Measurements from ENCODE around the gene CAMK2D.

The CAMK2D gene

DNA sequence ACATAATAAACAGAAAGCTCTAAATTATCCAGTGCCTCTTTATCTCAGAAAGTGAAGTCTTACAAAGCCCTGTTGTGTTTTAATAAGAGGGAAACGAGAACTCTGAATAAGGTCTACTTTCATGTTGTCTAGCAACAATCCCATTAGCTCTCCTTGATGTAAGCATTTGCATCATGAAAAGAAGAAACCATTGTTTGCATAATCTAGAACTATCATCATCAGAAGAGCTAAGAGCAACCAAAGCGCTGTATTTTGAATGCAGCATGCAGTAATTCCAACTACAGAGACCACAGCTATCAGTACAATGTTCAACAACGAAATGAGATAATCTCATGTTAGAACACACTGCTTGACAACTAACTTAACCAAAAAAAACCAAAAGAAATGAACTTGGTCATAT is 257.1 kb downstream of the CAMK2D start:
- H3K4me3 ChIP-seq (ENCODE audit: low read depth in 1 of 2, low read length in 2 of 2) = no peak overlapping the region
- H3K27ac ChIP-seq (ENCODE audit: low read depth, low read length) = no peak overlapping the region
- H3K9ac ChIP-seq (ENCODE audit: low read depth in 1 of 2, low read length in 2 of 2) = no peak overlapping the region
- no peaks in the 10 kb centered on the region for H3K9me3 ChIP-seq (ENCODE audit: control insufficient read depth in 1 of 2, low read length in 2 of 2)
- H3K4me1 ChIP-seq (ENCODE audit: control insufficient read depth in 1 of 2, insufficient read depth in 2 of 2, low read length in 2 of 2) = no peaks in the 10 kb centered on the region
- H3K27me3 ChIP-seq (ENCODE audit: control insufficient read depth in 1 of 2, insufficient read depth in 2 of 2, low read length in 2 of 2) = no peaks in the 10 kb centered on the region
- peaks cover 5 to 9% of the 10 kb centered on the region in 2 donors for H3K36me3 ChIP-seq (ENCODE audit: control insufficient read depth in 1 of 2, insufficient read depth in 2 of 2, low read length in 2 of 2)

DNA sequence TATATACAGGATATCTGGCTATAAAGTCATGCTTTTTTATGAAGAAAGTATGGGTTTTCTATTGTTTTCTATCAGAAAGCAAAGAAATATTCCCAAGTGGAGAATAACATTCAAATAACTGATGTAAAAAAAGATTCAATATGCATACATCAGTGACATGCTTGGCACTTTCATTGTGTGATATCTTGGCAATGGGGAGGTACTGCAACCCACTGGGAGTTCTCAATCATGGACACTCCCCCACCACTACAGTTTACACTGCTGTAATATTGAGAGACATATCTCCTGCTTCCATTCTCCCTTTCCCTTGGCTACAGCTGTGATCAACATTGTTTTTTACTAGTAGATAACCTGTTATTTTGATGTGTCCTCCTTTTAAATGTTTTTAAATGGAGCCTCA is 257.8 kb downstream of the CAMK2D start:
- Histone ChIP-seq H3K27me3 (ENCODE audit: control insufficient read depth in 1 of 2, insufficient read depth in 2 of 2, low read length in 2 of 2) (no peaks in the 10 kb centered on the region), H3K4me3 (ENCODE audit: low read depth in 1 of 2, low read length in 2 of 2) (no peak overlapping the region), H3K36me3 (ENCODE audit: control insufficient read depth in 1 of 2, insufficient read depth in 2 of 2, low read length in 2 of 2) (peaks cover 5 to 9% of the 10 kb centered on the region in 2 donors), H3K27ac (ENCODE audit: low read depth, low read length) (no peak overlapping the region), H3K9me3 (ENCODE audit: control insufficient read depth in 1 of 2, low read length in 2 of 2) (no peaks in the 10 kb centered on the region), H3K9ac (ENCODE audit: low read depth in 1 of 2, low read length in 2 of 2) (no peak overlapping the region), H3K4me1 (ENCODE audit: control insufficient read depth in 1 of 2, insufficient read depth in 2 of 2, low read length in 2 of 2) (no peaks in the 10 kb centered on the region)

DNA sequence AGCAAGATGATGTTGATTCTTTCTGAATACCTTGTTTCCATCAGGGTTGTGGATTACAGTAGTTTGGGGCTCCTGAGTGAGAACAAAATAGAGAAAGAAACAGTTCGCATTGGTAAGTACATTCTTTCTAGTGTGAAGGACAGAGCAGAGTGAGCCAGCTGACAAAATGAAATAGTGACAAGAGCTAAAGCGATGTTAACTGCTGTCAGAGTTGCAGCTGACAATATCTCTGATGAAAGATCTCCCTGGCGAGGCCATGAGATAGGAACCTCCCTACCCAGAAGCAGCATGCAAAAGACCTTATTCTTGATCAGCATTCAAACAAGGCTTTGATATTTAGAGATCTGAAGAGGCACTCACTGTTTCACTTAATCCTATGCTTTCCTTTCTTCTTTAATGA is 258.6 kb downstream of the CAMK2D start:
- Histone ChIP-seq H3K4me3 (ENCODE audit: low read depth in 1 of 2, low read length in 2 of 2) (no peak overlapping the region), H3K9ac (ENCODE audit: low read depth in 1 of 2, low read length in 2 of 2) (no peak overlapping the region), H3K4me1 (ENCODE audit: control insufficient read depth in 1 of 2, insufficient read depth in 2 of 2, low read length in 2 of 2) (no peaks in the 10 kb centered on the region), H3K27ac (ENCODE audit: low read depth, low read length) (no peak overlapping the region), H3K27me3 (ENCODE audit: control insufficient read depth in 1 of 2, insufficient read depth in 2 of 2, low read length in 2 of 2) (no peaks in the 10 kb centered on the region), H3K9me3 (ENCODE audit: control insufficient read depth in 1 of 2, low read length in 2 of 2) (no peaks in the 10 kb centered on the region), H3K36me3 (ENCODE audit: control insufficient read depth in 1 of 2, insufficient read depth in 2 of 2, low read length in 2 of 2) (peaks cover 0 to 9% of the 10 kb centered on the region in 2 donors)

DNA sequence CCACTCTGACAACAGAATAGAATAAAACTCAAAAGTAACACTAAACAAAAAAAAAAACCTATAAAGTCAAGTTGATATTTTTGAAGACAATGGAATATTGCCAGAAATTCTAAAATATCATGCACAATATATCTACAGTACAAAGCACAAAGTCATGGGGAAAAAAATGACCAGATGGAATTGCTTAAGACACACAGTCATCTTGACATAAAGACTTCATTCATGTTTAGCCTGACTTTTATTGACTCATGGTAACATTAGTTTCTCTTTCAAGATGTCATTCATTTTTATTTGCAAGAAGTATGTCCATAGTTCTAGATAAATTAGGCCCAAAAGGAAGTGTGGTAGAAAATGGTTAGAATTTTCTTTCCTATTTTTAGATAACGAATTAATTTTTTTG is 259.1 kb downstream of the CAMK2D start:
- no peak overlapping the region for H3K4me3 ChIP-seq (ENCODE audit: low read depth in 1 of 2, low read length in 2 of 2)
- H3K9me3 ChIP-seq (ENCODE audit: control insufficient read depth in 1 of 2, low read length in 2 of 2) = no peaks in the 10 kb centered on the region
- no peak overlapping the region for H3K27ac ChIP-seq (ENCODE audit: low read depth, low read length)
- H3K36me3 ChIP-seq (ENCODE audit: control insufficient read depth in 1 of 2, insufficient read depth in 2 of 2, low read length in 2 of 2) = peaks cover 0 to 12% of the 10 kb centered on the region in 2 donors
- H3K9ac ChIP-seq (ENCODE audit: low read depth in 1 of 2, low read length in 2 of 2) = no peak overlapping the region
- H3K4me1 ChIP-seq (ENCODE audit: control insufficient read depth in 1 of 2, insufficient read depth in 2 of 2, low read length in 2 of 2) = no peaks in the 10 kb centered on the region
- no peaks in the 10 kb centered on the region for H3K27me3 ChIP-seq (ENCODE audit: control insufficient read depth in 1 of 2, insufficient read depth in 2 of 2, low read length in 2 of 2)

DNA sequence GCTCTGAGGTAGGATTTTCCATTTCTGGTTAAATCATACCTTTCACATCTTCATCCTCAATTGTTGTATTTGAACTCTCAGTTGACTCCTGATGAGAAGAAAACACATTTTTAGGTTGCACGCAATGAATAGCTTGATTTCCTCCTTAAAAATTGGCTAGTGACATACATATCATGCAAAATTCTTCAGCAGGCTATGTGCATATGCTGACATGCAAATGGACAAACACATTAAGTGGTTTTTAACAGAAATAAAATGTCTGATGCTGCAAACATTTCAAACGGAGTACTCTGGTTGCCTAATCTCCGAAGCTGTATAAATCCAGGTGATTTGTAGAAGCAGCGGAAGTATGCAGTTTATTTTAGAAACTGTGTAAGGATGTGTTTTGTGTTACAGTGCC is 261.1 kb downstream of the CAMK2D start:
- H3K9ac ChIP-seq (ENCODE audit: low read depth in 1 of 2, low read length in 2 of 2) = no peak overlapping the region
- no peaks in the 10 kb centered on the region for H3K4me1 ChIP-seq (ENCODE audit: control insufficient read depth in 1 of 2, insufficient read depth in 2 of 2, low read length in 2 of 2)
- no peaks in the 10 kb centered on the region for H3K9me3 ChIP-seq (ENCODE audit: control insufficient read depth in 1 of 2, low read length in 2 of 2)
- H3K36me3 ChIP-seq (ENCODE audit: control insufficient read depth in 1 of 2, insufficient read depth in 2 of 2, low read length in 2 of 2) = peaks cover 0 to 20% of the 10 kb centered on the region in 2 donors
- no peak overlapping the region for H3K27ac ChIP-seq (ENCODE audit: low read depth, low read length)
- no peaks in the 10 kb centered on the region for H3K27me3 ChIP-seq (ENCODE audit: control insufficient read depth in 1 of 2, insufficient read depth in 2 of 2, low read length in 2 of 2)
- no peak overlapping the region for H3K4me3 ChIP-seq (ENCODE audit: low read depth in 1 of 2, low read length in 2 of 2)

DNA sequence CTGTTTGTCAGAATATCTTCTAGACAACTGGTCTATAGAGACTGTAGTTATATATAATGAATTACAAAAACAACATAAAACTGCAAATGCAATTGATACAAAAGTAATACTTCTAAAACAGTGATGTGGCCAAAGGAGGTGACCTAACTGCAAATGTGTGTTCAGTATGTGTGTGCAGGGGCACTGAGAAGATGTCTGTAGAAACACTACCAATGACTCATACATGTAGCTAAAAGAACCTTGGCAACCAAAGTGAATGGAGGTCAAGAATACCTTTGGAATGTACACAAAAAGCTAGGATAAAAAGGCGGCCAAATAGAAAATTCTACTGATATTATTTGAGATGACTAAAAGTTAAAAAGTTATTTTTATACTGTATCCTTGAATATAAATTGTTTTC is 261.8 kb downstream of the CAMK2D start:
- Histone ChIP-seq H3K4me3 (ENCODE audit: low read depth in 1 of 2, low read length in 2 of 2) (no peak overlapping the region), H3K4me1 (ENCODE audit: control insufficient read depth in 1 of 2, insufficient read depth in 2 of 2, low read length in 2 of 2) (no peaks in the 10 kb centered on the region), H3K9ac (ENCODE audit: low read depth in 1 of 2, low read length in 2 of 2) (no peak overlapping the region), H3K27ac (ENCODE audit: low read depth, low read length) (no peak overlapping the region), H3K9me3 (ENCODE audit: control insufficient read depth in 1 of 2, low read length in 2 of 2) (no peaks in the 10 kb centered on the region), H3K36me3 (ENCODE audit: control insufficient read depth in 1 of 2, insufficient read depth in 2 of 2, low read length in 2 of 2) (peaks cover 0 to 19% of the 10 kb centered on the region in 2 donors), H3K27me3 (ENCODE audit: control insufficient read depth in 1 of 2, insufficient read depth in 2 of 2, low read length in 2 of 2) (no peaks in the 10 kb centered on the region)

DNA sequence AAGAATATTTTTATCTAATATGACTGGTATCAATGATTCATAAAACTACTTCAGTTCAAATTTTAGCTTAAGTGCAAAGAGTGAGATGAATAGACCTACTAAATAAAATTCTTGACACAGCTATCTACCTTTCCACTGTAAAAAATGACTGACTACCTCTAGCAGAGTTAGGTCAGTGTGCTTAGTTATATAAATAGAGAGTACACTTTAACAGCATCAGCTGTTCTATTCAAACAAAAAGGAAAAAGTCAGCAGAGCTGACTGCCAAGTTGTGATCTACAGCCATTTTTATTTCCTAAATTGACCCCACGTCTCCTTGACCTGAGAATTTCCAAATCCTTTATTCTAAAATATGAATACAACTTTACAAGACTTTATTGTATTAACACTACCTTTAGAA is 262.4 kb downstream of the CAMK2D start:
- H3K27ac ChIP-seq (ENCODE audit: low read depth, low read length) = no peak overlapping the region
- peaks cover 0 to 19% of the 10 kb centered on the region in 2 donors for H3K36me3 ChIP-seq (ENCODE audit: control insufficient read depth in 1 of 2, insufficient read depth in 2 of 2, low read length in 2 of 2)

DNA sequence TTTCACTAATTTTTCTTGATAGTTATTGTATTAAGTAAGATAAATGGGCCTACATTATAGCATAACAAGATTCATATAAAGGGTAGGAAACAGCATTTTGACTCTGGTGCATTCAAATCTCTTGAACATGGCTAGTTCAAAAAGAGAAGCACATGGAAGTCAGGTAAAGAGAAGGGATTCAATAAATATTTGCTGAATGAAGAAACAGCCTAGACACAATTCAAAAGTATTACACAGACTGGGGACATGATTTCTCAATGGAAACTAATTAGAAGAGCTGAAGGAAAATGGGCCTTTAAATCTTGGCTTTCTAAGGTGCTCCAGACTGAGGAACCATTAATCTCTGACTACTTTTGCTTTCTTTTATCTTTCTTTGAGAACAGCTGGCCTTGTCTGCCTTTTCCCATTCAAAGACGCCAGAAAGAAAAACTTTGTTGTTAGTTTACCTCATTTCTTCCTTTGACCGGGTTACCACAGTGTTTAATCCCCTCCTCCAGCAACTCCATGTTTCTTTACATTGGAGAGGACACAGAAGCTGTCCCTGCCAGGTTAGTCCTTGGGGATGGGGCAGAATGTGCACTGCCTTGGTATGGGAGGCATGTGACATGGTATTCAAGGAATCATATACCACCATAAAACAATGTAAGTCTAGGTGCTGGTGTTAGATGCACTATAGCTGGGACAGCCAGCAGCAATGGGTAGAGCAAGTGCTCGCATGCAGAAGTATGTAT is 264.2 kb downstream of the CAMK2D start:
- no peak overlapping the region for H3K4me3 ChIP-seq (ENCODE audit: low read depth in 1 of 2, low read length in 2 of 2)
- no peaks in the 10 kb centered on the region for H3K27me3 ChIP-seq (ENCODE audit: control insufficient read depth in 1 of 2, insufficient read depth in 2 of 2, low read length in 2 of 2)
- no peak overlapping the region for H3K9ac ChIP-seq (ENCODE audit: low read depth in 1 of 2, low read length in 2 of 2)
- H3K9me3 ChIP-seq (ENCODE audit: control insufficient read depth in 1 of 2, low read length in 2 of 2) = no peaks in the 10 kb centered on the region
- H3K27ac ChIP-seq (ENCODE audit: low read depth, low read length) = no peak overlapping the region
- peaks cover 0 to 14% of the 10 kb centered on the region in 2 donors for H3K36me3 ChIP-seq (ENCODE audit: control insufficient read depth in 1 of 2, insufficient read depth in 2 of 2, low read length in 2 of 2)
- no peaks in the 10 kb centered on the region for H3K4me1 ChIP-seq (ENCODE audit: control insufficient read depth in 1 of 2, insufficient read depth in 2 of 2, low read length in 2 of 2)

More for the DNA sequence above, 262.4 kb downstream of the CAMK2D start:
- H3K4me1 ChIP-seq (ENCODE audit: control insufficient read depth in 1 of 2, insufficient read depth in 2 of 2, low read length in 2 of 2) = no peaks in the 10 kb centered on the region
- H3K4me3 ChIP-seq (ENCODE audit: low read depth in 1 of 2, low read length in 2 of 2) = no peak overlapping the region
- no peaks in the 10 kb centered on the region for H3K27me3 ChIP-seq (ENCODE audit: control insufficient read depth in 1 of 2, insufficient read depth in 2 of 2, low read length in 2 of 2)
- H3K9me3 ChIP-seq (ENCODE audit: control insufficient read depth in 1 of 2, low read length in 2 of 2) = no peaks in the 10 kb centered on the region
- H3K9ac ChIP-seq (ENCODE audit: low read depth in 1 of 2, low read length in 2 of 2) = no peak overlapping the region

DNA sequence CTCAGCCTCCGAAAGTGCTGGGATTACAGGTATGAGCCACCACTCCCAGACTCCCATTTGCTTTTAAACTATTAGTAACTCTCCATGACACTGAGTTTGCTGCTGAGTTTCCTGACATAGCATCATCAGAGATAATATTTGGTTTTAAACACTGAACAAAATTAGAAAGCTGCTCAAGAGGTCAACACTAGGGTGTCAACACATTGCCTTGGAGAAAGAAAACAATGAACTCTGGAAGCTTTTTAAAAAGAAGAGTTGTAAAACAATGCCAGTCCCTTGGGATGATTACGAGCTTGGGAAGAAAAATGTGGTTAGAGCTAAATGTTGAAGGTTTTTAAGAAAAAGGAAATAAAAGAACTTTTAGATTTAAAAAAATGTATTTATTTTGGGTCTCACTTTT is 264.8 kb downstream of the CAMK2D start:
- H3K9ac ChIP-seq (ENCODE audit: low read depth in 1 of 2, low read length in 2 of 2) = no peak overlapping the region
- no peak overlapping the region for H3K27ac ChIP-seq (ENCODE audit: low read depth, low read length)
- no peak overlapping the region for H3K4me3 ChIP-seq (ENCODE audit: low read depth in 1 of 2, low read length in 2 of 2)
- no peaks in the 10 kb centered on the region for H3K27me3 ChIP-seq (ENCODE audit: control insufficient read depth in 1 of 2, insufficient read depth in 2 of 2, low read length in 2 of 2)
- H3K4me1 ChIP-seq (ENCODE audit: control insufficient read depth in 1 of 2, insufficient read depth in 2 of 2, low read length in 2 of 2) = no peaks in the 10 kb centered on the region
- peaks cover 0 to 14% of the 10 kb centered on the region in 2 donors for H3K36me3 ChIP-seq (ENCODE audit: control insufficient read depth in 1 of 2, insufficient read depth in 2 of 2, low read length in 2 of 2)
- no peaks in the 10 kb centered on the region for H3K9me3 ChIP-seq (ENCODE audit: control insufficient read depth in 1 of 2, low read length in 2 of 2)

DNA sequence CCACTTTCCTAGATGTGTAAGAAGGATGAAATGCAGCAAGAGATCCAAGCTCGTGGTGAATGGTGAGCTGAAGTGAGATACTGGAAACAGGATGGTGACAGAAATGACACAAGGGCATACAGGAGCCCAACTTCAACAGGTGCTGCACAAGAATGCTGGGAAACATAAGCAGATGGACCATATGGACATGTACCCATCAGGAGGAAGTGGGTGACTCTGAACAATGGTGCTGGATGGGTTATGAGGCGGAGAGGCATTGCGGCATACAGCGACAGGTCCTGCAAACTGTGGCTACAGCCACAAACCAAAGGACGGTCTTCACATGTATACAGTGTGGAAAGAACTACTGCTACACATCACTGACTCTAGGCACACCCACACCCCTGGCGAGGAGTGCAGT is 265.7 kb downstream of the CAMK2D start:
- Histone ChIP-seq H3K36me3 (ENCODE audit: control insufficient read depth in 1 of 2, insufficient read depth in 2 of 2, low read length in 2 of 2) (peaks cover 0 to 14% of the 10 kb centered on the region in 2 donors), H3K9ac (ENCODE audit: low read depth in 1 of 2, low read length in 2 of 2) (no peak overlapping the region)

More for the DNA sequence above, 265.7 kb downstream of the CAMK2D start:
- H3K9me3 ChIP-seq (ENCODE audit: control insufficient read depth in 1 of 2, low read length in 2 of 2) = no peaks in the 10 kb centered on the region
- no peaks in the 10 kb centered on the region for H3K4me1 ChIP-seq (ENCODE audit: control insufficient read depth in 1 of 2, insufficient read depth in 2 of 2, low read length in 2 of 2)
- no peak overlapping the region for H3K27ac ChIP-seq (ENCODE audit: low read depth, low read length)
- H3K27me3 ChIP-seq (ENCODE audit: control insufficient read depth in 1 of 2, insufficient read depth in 2 of 2, low read length in 2 of 2) = no peaks in the 10 kb centered on the region
- H3K4me3 ChIP-seq (ENCODE audit: low read depth in 1 of 2, low read length in 2 of 2) = no peak overlapping the region

Data from duodenal mucosa (tissue), 2 donors.